Gastroesophageal sphincter (tissue), 4 donors: ENCODE data around the gene KCNMA1. TPM values are rescaled to one million over a fixed set of nuclear protein-coding genes. Genes with fewer than 3 reads are reported as not detected.

Source experiments
- ATAC-seq: fragments of 150-250 bp; one replicate; pipeline ENCODE4 v1.9.1; 2016; ENCODE audit warnings: mild to moderate bottlenecking, moderate library complexity
- H3K27ac ChIP-seq, 4 donors: fragments of 200-600 bp; sonication (generic) in 3 of 4; 1 replicate in 3 of 4; 2 replicates in 1 of 4; pipeline ENCODE4 v1.5.1; 2016 to 2019
- H3K27me3 ChIP-seq: fragments of 200-600 bp; sonication (generic); one replicate; pipeline ENCODE4 v1.5.1; 2019
- H3K36me3 ChIP-seq, 2 donors: fragments of 200-600 bp; sonication (generic); one replicate each; pipeline ENCODE4 v1.5.1; 2019; ENCODE audit warnings: control low read depth in 1 of 2
- H3K4me1 ChIP-seq, 3 donors: fragments of 200-600 bp; sonication (generic); 1 replicate in 2 of 3; 2 replicates in 1 of 3; pipeline ENCODE4 v1.5.1; 2016 to 2019; ENCODE audit warnings: control low read depth in 2 of 3
- H3K4me3 ChIP-seq, 2 donors: fragments of 200-600 bp; sonication (generic); one replicate each; pipeline ENCODE4 v1.5.1; 2019; ENCODE audit warnings: mild to moderate bottlenecking in 1 of 2, moderate library complexity in 1 of 2
- H3K9me3 ChIP-seq, 3 donors: fragments of 200-600 bp; sonication (generic); one replicate each; pipeline ENCODE4 v1.5.1; 2017 to 2019; ENCODE audit warnings: control low read depth in 2 of 3
- CTCF ChIP-seq, 4 experiments: fragments of 200-600 bp in 2 of 4; fragments of 450-650 bp in 2 of 4; sonication (generic) in 1 of 4; IDR thresholded peaks; one replicate each; pipeline ENCODE4 v1.5.1; 2017 to 2019; ENCODE audit warnings: antibody characterized with exemption in 4 of 4, mild to moderate bottlenecking in 2 of 4, moderate library complexity in 2 of 4
- EP300 ChIP-seq: sonication (generic); formaldehyde crosslinking; IDR thresholded peaks from one replicate; pipeline ENCODE4 v1.6.1; 2017; ENCODE audit warnings: antibody characterized with exemption, mild to moderate bottlenecking
- POLR2A ChIP-seq, 2 donors: fragments of 450-650 bp; IDR thresholded peaks; one replicate each; pipeline ENCODE4 v1.6.1; 2017; ENCODE audit warnings: antibody characterized with exemption in 2 of 2, mild to moderate bottlenecking in 2 of 2, moderate library complexity in 1 of 2
- POLR2AphosphoS5 ChIP-seq: sonication (generic); formaldehyde crosslinking; IDR thresholded peaks from one replicate; pipeline ENCODE4 v1.6.1; 2017; ENCODE audit warnings: antibody characterized with exemption
- WGBS, 2 donors: methylation state at CpG; one replicate each; pipeline ENCODE4 v1.1.5; 2018; ENCODE audit warnings: low coverage in 1 of 2; 5-methylcytosine and 5-hydroxymethylcytosine counted together
- total RNA-seq, 4 donors: library from RNA; depleted of rRNA; stranded (reverse); fragments of >200 nt; gene quantifications; one replicate each; pipeline ENCODE4 v1.1.0, GENCODE V29; 2016

Gene KCNMA1
- total RNA-seq, 4 donors from 2014 or later: 168 to 389 (median 323) TPM

GRCh38 chr10:77436257-77436975 is 201.2 kb downstream of the KCNMA1 start:
- peak overlapping the region in 3 of 4 donors; percentile 19 to 48 (median 37) for H3K27ac ChIP-seq
- no peak for ATAC-seq
- 34 to 45% methylated on average over 3 of the region's 3 CpGs for WGBS, 2 donors

GRCh38 chr10:77433546-77433945 is 204.1 kb downstream of the KCNMA1 start:
- 86 to 91% methylated on average over 5 to 7 of the region's 7 CpGs for WGBS, 2 donors
- no peak for TF ChIP-seq CTCF (IDR thresholded peaks at IDR 0.05)
- peaks cover 0 to 59% (median 8%) of the 10 kb centered on the region in 3 donors for H3K4me1 ChIP-seq
- no peaks in the 10 kb centered on the region for H3K9me3 ChIP-seq
- H3K4me3 ChIP-seq: no peak overlapping the region
- H3K36me3 ChIP-seq: no peaks in the 10 kb centered on the region
- H3K27ac ChIP-seq: no peak overlapping the region
- no peak for ATAC-seq
- no peaks in the 10 kb centered on the region for H3K27me3 ChIP-seq

More at GRCh38 chr10:77436257-77436975, 201.2 kb downstream of the KCNMA1 start:
- Histone ChIP-seq H3K4me1 (peaks cover 0 to 54% (median 4%) of the 10 kb centered on the region in 3 donors), H3K4me3 (no peak overlapping the region), H3K9me3 (no peaks in the 10 kb centered on the region), H3K27me3 (no peaks in the 10 kb centered on the region), H3K36me3 (no peaks in the 10 kb centered on the region)
- no peak for TF ChIP-seq CTCF (IDR thresholded peaks at IDR 0.05)
- peak; percentile 5 for TF ChIP-seq POLR2AphosphoS5

- no peak for TF ChIP-seq POLR2AphosphoS5
- no peak for TF ChIP-seq POLR2A (IDR thresholded peaks at IDR 0.05)
- no peak for TF ChIP-seq CTCF (IDR thresholded peaks at IDR 0.05)
- no peak for TF ChIP-seq EP300
- no peak for ATAC-seq
- Histone ChIP-seq H3K4me1 (peaks cover 0 to 67% (median 8%) of the 10 kb centered on the region in 3 donors), H3K4me3 (no peak overlapping the region), H3K27me3 (no peaks in the 10 kb centered on the region), H3K27ac (peak overlapping the region in 3 of 4 donors; percentile 5 to 45 (median 37)), H3K9me3 (no peaks in the 10 kb centered on the region), H3K36me3 (no peaks in the 10 kb centered on the region)
- WGBS, 2 donors: 89% methylated on average over 2 to 3 of the region's 4 CpGs
These were observed 205.4 kb downstream of the KCNMA1 start for GRCh38 chr10:77431980-77432797.

- peak overlapping the region in 1 of 4 donors; percentile 33 for H3K27ac ChIP-seq
- ATAC-seq: no peak
These were observed 206.4 kb downstream of the KCNMA1 start for GRCh38 chr10:77431209-77431611.

More at GRCh38 chr10:77431209-77431611, 206.4 kb downstream of the KCNMA1 start:
- peak in 1 of 4 experiments; percentile 34 for TF ChIP-seq CTCF (IDR thresholded peaks at IDR 0.05)
- no peak for TF ChIP-seq POLR2AphosphoS5
- TF ChIP-seq EP300: no peak
- no peaks in the 10 kb centered on the region for H3K27me3 ChIP-seq
- H3K36me3 ChIP-seq: no peaks in the 10 kb centered on the region
- H3K4me3 ChIP-seq: no peak overlapping the region
- peaks cover 0 to 66% (median 5%) of the 10 kb centered on the region in 3 donors for H3K4me1 ChIP-seq
- H3K9me3 ChIP-seq: no peaks in the 10 kb centered on the region
